DND-41 (cell line): ENCODE data around the gene FNDC3B.

Source experiments
- EZH2 ChIP-seq: IDR thresholded peaks from 3 replicates; pipeline ENCODE4 v1.6.1; 2012; ENCODE audit warnings: borderline replicate concordance, low read depth, mild to moderate bottlenecking, moderate library complexity, low read length, inconsistent platforms; ENCODE audit not compliant: severe bottlenecking
- TF ChIP-seq, protein P1 (sequence below): IDR thresholded peaks from 2 replicates; pipeline ENCODE4 v1.5.1; 2012; ENCODE audit warnings: borderline replicate concordance, low read length, moderate library complexity, mild to moderate bottlenecking; ENCODE audit not compliant: poor library complexity, severe bottlenecking; ENCODE audit errors: extremely low read depth

DNA sequence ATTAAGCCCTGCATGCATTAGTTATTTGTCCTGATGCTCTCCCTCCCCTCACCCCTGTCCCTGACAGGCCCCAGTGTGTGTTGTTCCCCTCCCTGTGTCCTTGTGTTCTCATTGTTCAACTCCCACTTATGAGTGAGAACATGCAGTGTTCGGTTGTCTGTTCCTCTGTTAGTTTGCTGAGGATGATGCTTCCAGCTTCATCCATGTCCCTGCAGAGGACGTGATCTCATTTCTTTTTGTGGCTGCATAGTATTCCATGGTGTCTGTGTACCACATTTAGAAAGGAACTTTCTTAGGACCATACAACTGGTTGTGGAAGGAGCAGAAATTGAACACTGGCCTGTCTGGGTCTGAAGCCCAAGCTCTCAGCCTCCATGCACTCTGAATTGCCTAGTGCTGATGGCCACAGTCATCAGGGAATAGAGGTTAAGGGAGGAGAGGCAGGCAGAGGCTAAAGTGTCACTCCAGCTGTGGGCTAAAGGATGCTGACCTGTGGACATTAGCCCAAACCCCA lies 138.5 kb downstream of the FNDC3B start:
- TF ChIP-seq, protein P1, sequence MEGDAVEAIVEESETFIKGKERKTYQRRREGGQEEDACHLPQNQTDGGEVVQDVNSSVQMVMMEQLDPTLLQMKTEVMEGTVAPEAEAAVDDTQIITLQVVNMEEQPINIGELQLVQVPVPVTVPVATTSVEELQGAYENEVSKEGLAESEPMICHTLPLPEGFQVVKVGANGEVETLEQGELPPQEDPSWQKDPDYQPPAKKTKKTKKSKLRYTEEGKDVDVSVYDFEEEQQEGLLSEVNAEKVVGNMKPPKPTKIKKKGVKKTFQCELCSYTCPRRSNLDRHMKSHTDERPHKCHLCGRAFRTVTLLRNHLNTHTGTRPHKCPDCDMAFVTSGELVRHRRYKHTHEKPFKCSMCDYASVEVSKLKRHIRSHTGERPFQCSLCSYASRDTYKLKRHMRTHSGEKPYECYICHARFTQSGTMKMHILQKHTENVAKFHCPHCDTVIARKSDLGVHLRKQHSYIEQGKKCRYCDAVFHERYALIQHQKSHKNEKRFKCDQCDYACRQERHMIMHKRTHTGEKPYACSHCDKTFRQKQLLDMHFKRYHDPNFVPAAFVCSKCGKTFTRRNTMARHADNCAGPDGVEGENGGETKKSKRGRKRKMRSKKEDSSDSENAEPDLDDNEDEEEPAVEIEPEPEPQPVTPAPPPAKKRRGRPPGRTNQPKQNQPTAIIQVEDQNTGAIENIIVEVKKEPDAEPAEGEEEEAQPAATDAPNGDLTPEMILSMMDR: no peak
- no peak for TF ChIP-seq EZH2
